Gastrocnemius medialis (tissue), 4 donors: ENCODE results near the gene CUL1.

Experiments
- POLR2A ChIP-seq, 2 donors: fragments of 450-650 bp; IDR thresholded peaks; one replicate each; pipeline ENCODE4 v1.6.1; 2017; ENCODE audit warnings: antibody characterized with exemption in 2 of 2, mild to moderate bottlenecking in 2 of 2, moderate library complexity in 2 of 2
- TF ChIP-seq, protein P1 (sequence below), 5 experiments: fragments of 450-650 bp in 3 of 5; fragments of 200-600 bp in 2 of 5; sonication (generic) in 2 of 5; IDR thresholded peaks in 4 of 5; conservative IDR thresholded peaks in 1 of 5; 1 replicate in 4 of 5; 2 replicates in 1 of 5; pipeline ENCODE4 v1.5.1; 2016 to 2019; ENCODE audit warnings: antibody characterized with exemption in 5 of 5, mild to moderate bottlenecking in 3 of 5, moderate library complexity in 3 of 5

DNA sequence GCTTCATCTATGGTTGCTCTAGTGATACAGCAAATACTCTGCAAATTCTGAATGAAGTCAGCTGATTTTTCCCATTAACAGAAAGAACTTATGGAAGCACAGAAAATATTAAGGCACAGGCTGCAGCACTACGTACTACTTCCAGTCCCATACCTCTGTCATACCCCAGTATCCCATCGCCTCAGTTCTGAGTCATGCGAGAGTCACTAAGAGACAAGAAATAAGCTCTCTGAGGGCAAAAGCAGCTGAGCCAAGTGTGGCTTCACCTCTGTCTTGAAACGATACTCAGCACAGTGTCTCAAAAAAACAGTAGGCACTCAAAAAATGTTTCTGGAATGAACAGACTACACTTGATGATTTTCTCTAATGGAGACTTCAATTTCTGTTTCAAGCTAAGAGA is 137.2 kb downstream of the CUL1 start:
- TF ChIP-seq, protein P1, sequence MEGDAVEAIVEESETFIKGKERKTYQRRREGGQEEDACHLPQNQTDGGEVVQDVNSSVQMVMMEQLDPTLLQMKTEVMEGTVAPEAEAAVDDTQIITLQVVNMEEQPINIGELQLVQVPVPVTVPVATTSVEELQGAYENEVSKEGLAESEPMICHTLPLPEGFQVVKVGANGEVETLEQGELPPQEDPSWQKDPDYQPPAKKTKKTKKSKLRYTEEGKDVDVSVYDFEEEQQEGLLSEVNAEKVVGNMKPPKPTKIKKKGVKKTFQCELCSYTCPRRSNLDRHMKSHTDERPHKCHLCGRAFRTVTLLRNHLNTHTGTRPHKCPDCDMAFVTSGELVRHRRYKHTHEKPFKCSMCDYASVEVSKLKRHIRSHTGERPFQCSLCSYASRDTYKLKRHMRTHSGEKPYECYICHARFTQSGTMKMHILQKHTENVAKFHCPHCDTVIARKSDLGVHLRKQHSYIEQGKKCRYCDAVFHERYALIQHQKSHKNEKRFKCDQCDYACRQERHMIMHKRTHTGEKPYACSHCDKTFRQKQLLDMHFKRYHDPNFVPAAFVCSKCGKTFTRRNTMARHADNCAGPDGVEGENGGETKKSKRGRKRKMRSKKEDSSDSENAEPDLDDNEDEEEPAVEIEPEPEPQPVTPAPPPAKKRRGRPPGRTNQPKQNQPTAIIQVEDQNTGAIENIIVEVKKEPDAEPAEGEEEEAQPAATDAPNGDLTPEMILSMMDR (IDR thresholded peaks at IDR 0.05 in 4 of 5, conservative IDR thresholded peaks at IDR 0.05 in 1 of 5) = no peak
- no peak for TF ChIP-seq POLR2A (IDR thresholded peaks at IDR 0.05)
